Loucy (cell line): ENCODE measurements around the gene WWOX.

Source experiments
- H2AFZ ChIP-seq: fragments of 200-600 bp; sonication (generic); 2 replicates; pipeline ENCODE4 v1.6.0; 2016; ENCODE audit warnings: antibody characterized with exemption, mild to moderate bottlenecking, low read length, moderate library complexity
- H3F3A ChIP-seq: fragments of 200-600 bp; 2 replicates; pipeline ENCODE4 v1.6.0; 2016; ENCODE audit warnings: antibody characterized with exemption, low read depth, mild to moderate bottlenecking
- H3K27me3 ChIP-seq: fragments of 200-600 bp; sonication (generic); 2 replicates; pipeline ENCODE4 v1.6.1; 2014; ENCODE audit warnings: low read length, mild to moderate bottlenecking; ENCODE audit not compliant: insufficient read depth, poor library complexity, severe bottlenecking
- H3K36me3 ChIP-seq: fragments of 200-600 bp; sonication (generic); 2 replicates; pipeline ENCODE4 v1.6.1; 2016; ENCODE audit warnings: low read length; ENCODE audit not compliant: insufficient read depth
- H3K4me1 ChIP-seq: fragments of 200-600 bp; sonication (generic); 2 replicates; pipeline ENCODE4 v1.5.1; 2014; ENCODE audit warnings: low read length, mild to moderate bottlenecking; ENCODE audit not compliant: insufficient read depth, poor library complexity, severe bottlenecking
- H3K4me2 ChIP-seq: fragments of 200-600 bp; sonication (generic); 2 replicates; pipeline ENCODE4 v1.6.0; 2014; ENCODE audit warnings: antibody characterized with exemption, low read length, low read depth, mild to moderate bottlenecking; ENCODE audit not compliant: poor library complexity, severe bottlenecking
- H3K4me3 ChIP-seq: fragments of 200-600 bp; sonication (generic); 2 replicates; pipeline ENCODE4 v1.5.1; 2014; ENCODE audit warnings: low read length, mild to moderate bottlenecking, mixed read lengths; ENCODE audit not compliant: poor library complexity, severe bottlenecking
- H3K79me2 ChIP-seq: fragments of 200-600 bp; sonication (generic); 2 replicates; pipeline ENCODE4 v1.6.1; 2014; ENCODE audit warnings: low read length; ENCODE audit not compliant: insufficient read depth
- H3K9ac ChIP-seq: fragments of 200-600 bp; sonication (generic); 2 replicates; pipeline ENCODE4 v1.6.0; 2014; ENCODE audit warnings: mild to moderate bottlenecking, low read depth, low read length, moderate library complexity; ENCODE audit not compliant: poor library complexity, severe bottlenecking
- H3K9me2 ChIP-seq: fragments of 200-600 bp; sonication (generic); replicated peaks from 2 replicates; pipeline ENCODE4 v1.6.1; 2016; ENCODE audit warnings: low read depth, low read length, mixed read lengths
- H3K9me3 ChIP-seq: fragments of 200-600 bp; sonication (generic); 2 replicates; pipeline ENCODE4 v1.6.1; 2014; ENCODE audit warnings: mild to moderate bottlenecking, antibody characterized with exemption, low read length, low read depth; ENCODE audit not compliant: insufficient read depth
- H4K20me1 ChIP-seq: fragments of 200-600 bp; sonication (generic); 2 replicates; pipeline ENCODE4 v1.6.0; 2014; ENCODE audit warnings: antibody characterized with exemption, low read length, mild to moderate bottlenecking; ENCODE audit not compliant: insufficient read depth, poor library complexity, severe bottlenecking
- CTCF ChIP-seq: fragments of 200-600 bp; sonication (generic); conservative IDR thresholded peaks from 2 replicates; pipeline ENCODE4 v1.5.1; 2014; ENCODE audit warnings: mild to moderate bottlenecking, antibody characterized with exemption, low read length
- EZH2phosphoT487 ChIP-seq: fragments of 200-600 bp; IDR thresholded peaks from 2 replicates; pipeline ENCODE4 v1.6.1; 2018; ENCODE audit warnings: antibody characterized with exemption, mild to moderate bottlenecking, moderate library complexity, borderline replicate concordance

Gene WWOX

GRCh38 chr16:79107301-79107700, 1007.8 kb downstream of the WWOX start:
- Histone ChIP-seq H3K27me3 (no peaks in the 10 kb centered on the region), H3K4me2 (no peak overlapping the region), H3K9me3 (no peaks in the 10 kb centered on the region), H4K20me1 (no peaks in the 10 kb centered on the region), H3F3A (no peaks in the 10 kb centered on the region), H3K9ac (no peak overlapping the region), H3K36me3 (no peaks in the 10 kb centered on the region), H3K9me2 (no peaks in the 10 kb centered on the region), H3K4me3 (no peak overlapping the region), H2AFZ (no peak overlapping the region), H3K79me2 (no peaks in the 10 kb centered on the region), H3K4me1 (no peaks in the 10 kb centered on the region)
- no peak for TF ChIP-seq CTCF
- no peak for TF ChIP-seq EZH2phosphoT487

- Histone ChIP-seq H3K36me3 (no peaks in the 10 kb centered on the region), H3K27me3 (no peaks in the 10 kb centered on the region), H3K4me2 (no peak overlapping the region), H3K9me2 (no peaks in the 10 kb centered on the region), H3K4me1 (no peaks in the 10 kb centered on the region), H3K4me3 (no peak overlapping the region), H2AFZ (no peak overlapping the region), H4K20me1 (no peaks in the 10 kb centered on the region), H3F3A (no peaks in the 10 kb centered on the region), H3K9me3 (no peaks in the 10 kb centered on the region), H3K9ac (no peak overlapping the region), H3K79me2 (no peaks in the 10 kb centered on the region)
- TF ChIP-seq EZH2phosphoT487: no peak
- TF ChIP-seq CTCF: no peak
These were observed 1010.3 kb downstream of the WWOX start for GRCh38 chr16:79109771-79110170.

- H3K4me1 ChIP-seq: no peaks in the 10 kb centered on the region
- H3K36me3 ChIP-seq: no peaks in the 10 kb centered on the region
- H2AFZ ChIP-seq: no peak overlapping the region
- no peaks in the 10 kb centered on the region for H3K27me3 ChIP-seq
- TF ChIP-seq EZH2phosphoT487: no peak
- no peak for TF ChIP-seq CTCF
- H3K9ac ChIP-seq: no peak overlapping the region
- no peak overlapping the region for H3K4me3 ChIP-seq
- H3K79me2 ChIP-seq: no peaks in the 10 kb centered on the region
- H3K4me2 ChIP-seq: no peak overlapping the region
- H3K9me2 ChIP-seq: no peaks in the 10 kb centered on the region
- H4K20me1 ChIP-seq: no peaks in the 10 kb centered on the region
- H3F3A ChIP-seq: no peaks in the 10 kb centered on the region
- no peaks in the 10 kb centered on the region for H3K9me3 ChIP-seq
These were observed 1010.8 kb downstream of the WWOX start for GRCh38 chr16:79110242-79110641.
